OCI-LY1 (cell line): ENCODE results near the gene GLIPR1L1.

Experiments
- EZH2 ChIP-seq: fragments of 200-600 bp; sonication (generic), shearing (Covaris generic); IDR thresholded peaks from 2 replicates; pipeline ENCODE4 v1.8.0; 2017; ENCODE audit warnings: borderline replicate concordance, mixed run types, mild to moderate bottlenecking, antibody characterized with exemption, low read length, moderate library complexity, mixed read lengths
- TF ChIP-seq, protein P1 (sequence below): fragments of 200-600 bp; sonication (generic), shearing (Covaris generic); IDR thresholded peaks from 2 replicates; pipeline ENCODE4 v1.5.1; 2017; ENCODE audit warnings: mild to moderate bottlenecking, antibody characterized with exemption, low read length, moderate library complexity, mixed read lengths

DNA sequence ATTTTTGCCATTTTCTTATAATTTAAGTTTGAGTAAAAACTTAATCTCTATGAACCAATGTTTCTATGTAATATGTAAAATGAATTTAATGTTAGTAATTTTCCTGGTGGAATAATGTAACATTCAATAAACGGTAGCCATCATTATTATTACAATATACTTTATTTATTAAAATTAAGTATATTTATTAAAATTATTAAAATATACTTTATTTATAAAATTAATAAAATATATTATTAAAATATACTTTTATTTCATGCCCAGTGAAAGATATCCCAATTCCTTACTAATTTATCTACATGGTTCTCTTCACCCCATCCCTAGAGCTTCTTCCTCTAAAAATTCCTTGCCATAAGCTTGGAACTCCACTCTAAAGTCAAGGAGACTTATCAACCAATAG lies 6.8 kb upstream of the GLIPR1L1 start:
- TF ChIP-seq EZH2 = no peak
- TF ChIP-seq, protein P1, sequence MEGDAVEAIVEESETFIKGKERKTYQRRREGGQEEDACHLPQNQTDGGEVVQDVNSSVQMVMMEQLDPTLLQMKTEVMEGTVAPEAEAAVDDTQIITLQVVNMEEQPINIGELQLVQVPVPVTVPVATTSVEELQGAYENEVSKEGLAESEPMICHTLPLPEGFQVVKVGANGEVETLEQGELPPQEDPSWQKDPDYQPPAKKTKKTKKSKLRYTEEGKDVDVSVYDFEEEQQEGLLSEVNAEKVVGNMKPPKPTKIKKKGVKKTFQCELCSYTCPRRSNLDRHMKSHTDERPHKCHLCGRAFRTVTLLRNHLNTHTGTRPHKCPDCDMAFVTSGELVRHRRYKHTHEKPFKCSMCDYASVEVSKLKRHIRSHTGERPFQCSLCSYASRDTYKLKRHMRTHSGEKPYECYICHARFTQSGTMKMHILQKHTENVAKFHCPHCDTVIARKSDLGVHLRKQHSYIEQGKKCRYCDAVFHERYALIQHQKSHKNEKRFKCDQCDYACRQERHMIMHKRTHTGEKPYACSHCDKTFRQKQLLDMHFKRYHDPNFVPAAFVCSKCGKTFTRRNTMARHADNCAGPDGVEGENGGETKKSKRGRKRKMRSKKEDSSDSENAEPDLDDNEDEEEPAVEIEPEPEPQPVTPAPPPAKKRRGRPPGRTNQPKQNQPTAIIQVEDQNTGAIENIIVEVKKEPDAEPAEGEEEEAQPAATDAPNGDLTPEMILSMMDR = no peak
